ENCODE data around the gene DACH2.

The DACH2 gene

DNA sequence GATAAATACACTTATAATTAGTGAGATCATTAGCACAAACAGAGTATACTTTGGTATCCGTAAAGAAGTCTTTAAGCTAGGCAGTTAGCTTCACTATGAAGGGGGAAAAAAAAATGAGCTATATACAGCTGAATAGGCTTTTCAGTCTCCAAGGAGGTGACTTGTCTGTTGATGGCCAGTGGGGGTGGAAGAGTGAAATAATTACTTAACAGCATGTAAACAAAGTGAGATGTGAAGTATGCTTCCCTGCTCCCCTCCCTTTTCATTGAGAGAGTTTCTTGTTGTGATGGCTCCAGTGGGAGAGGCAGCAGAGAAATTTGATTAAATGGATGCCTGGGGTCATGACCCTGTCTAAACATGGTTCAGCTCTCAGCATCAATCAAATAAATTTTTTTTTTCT is 180.9 kb downstream of the DACH2 start:
- no peak for DNase-seq

DNA sequence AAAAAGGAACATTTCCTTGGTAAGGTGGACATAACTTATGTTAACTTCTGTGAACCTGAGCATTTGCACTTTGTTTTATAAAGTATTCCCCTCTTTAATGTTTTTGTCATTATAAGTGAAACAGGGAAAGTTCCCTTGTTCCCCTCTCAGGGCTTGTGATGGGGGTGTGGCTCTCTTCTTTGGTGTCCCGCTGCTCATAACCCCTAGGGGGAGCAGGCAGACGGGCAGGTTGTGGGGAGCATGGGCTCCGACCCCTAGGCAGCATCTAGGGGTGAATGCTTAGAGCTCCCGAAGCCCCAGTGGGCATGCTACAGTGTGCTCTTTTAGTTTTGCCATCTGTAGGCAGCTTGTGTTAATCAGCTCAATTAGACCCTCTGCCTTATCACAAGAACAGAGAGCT is 200.4 kb downstream of the DACH2 start:
- no peak for DNase-seq

DNA sequence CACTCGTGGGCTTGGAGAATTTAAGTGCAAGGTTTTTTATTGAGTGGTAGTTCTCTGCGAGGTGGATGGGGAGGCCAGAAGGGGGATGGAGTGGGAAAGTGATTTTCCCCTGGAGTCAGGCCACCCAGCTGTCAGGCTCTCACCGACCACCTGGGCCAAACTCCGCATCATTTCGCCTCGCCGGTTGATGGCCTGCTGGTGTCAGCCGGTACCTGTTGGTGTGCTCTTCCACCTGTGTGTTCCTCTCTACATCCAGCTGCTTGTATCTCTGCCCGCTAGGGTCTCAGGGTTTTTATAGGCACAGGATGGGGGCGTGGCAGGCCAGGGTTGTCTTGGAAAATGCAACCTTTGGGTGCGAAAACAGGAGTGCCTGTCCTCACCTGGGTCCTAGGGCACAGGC is 200.9 kb downstream of the DACH2 start:
- no peak for DNase-seq

DNA sequence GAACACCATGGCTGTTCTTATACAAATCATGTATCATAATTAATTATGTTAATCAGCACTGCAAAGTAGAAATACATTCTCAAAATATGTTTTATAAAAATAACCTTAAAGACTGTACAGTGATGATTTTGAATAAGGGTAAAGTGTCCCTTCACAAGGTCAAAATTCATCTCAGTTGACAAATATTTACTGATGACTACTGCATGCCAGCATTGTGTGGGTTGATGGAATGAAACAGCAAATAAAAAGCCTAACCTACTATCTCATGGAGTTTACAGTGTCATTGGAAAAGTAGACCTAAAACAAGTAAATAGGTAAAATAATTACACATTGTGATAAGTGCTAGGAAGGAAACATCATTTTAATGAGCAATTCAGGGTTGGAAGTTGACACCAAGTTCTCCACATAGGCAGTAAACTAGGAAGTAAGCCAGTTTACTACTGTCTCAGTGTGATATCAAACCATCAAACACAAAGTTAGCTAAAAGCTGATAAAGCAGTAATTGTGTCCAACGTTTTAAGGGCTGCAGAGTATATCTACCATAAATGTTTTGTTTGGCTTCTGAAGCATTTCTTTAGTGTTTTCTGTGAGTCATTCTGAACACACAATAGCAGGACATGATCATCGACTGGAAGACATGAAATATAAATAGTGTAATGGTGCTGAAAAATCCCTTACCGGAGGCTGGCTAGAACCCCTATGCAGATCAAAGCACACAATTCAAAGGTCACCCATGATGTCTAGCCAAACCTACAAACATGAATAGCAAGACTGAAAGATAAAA is 221.8 kb downstream of the DACH2 start:
- no peak for DNase-seq

DNA sequence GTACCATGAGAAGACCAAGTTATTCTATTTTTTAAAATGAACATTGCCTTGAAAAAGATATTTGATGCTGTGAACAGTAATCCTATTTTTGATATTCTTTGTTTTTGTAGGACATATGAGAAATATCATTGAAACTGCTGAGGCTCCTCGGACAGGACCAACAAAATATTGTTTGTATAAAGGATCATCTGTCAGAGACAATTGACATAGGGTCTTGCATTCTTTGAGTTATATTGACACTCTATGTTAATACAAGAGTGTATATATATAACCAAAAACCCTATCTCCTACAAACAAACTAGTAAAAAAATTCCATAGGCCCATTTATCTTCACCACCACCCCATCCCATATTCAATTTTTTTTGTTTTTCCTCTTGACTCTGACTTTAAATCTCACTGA is 222.7 kb downstream of the DACH2 start:
- no peak for DNase-seq

DNA sequence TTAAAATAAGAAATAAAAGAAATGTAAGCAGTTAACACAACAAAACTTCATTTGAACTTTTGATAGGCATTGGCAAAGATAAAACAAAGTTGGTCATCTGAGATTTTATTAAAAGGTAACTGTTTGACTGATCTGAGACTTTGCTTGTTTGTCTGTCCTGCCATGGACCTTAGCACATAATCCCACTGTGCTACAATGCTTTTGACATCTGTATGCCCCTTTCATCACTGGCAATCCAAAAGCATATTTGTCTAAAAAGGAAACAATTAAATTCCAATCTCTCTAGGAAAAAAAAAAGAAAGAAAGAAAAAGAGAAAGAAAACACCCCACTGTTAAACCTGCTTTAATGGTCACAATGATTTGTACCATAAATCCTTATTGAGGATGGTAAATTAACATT is 231.0 kb downstream of the DACH2 start:
- no peak for DNase-seq

DNA sequence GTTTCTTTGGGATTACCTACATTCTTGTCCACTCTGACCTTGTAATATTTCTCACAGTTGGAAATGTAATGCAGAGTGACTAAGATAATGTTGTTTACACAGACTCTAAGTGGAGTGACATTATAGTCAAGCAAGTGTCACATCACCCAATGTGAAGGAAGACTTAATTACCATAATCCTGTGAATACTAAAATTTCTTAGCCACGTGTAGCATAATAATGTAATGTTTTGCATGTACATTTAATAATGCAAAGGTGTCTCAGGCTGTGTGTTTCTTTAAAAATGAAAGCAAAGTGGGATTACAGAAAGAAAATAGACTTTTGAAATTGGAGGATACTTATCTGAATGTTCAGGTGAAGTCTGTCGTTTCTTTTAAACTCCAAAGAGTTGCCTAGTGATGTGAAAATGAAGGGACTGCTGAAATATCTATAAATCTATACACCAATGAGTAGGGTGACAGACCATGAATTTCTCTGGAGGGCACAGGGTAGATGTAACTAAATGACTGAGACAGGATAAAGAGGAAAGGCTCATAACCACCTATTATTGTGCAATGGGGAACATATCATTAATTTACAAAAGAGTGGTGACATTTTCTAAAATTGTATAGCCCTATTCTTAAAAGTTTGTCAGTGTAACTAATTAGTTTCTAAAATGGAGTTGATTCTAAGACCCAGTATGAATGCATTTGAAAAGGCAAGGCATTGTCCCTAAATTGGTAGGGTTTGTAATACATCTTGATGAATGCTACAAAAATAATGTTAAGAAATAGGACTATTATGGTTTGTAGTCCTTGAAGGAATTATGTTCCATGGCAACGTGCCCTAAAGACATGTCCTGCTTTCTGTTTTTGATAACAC is 235.7 kb downstream of the DACH2 start:
- DNase-seq = no peak

DNA sequence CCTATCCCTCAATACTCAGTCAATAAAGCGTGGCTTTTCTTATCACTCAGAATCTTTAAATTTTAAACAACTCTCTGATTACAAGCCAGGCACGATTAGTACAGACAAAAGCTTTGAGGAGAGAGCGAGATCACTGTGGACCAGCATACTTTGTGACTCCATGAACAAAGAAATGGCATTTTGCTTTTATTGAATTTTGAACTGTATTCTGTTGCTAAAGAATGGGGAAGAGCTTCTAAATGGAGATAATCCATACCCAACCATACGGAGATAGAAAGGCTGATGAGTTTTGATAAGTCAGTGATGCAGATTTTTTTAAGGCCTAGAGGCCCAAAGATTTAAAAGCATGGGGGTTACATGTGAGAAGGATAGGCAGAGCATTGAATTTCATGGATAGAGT is 259.1 kb downstream of the DACH2 start:
- DNase-seq = no peak

DNA sequence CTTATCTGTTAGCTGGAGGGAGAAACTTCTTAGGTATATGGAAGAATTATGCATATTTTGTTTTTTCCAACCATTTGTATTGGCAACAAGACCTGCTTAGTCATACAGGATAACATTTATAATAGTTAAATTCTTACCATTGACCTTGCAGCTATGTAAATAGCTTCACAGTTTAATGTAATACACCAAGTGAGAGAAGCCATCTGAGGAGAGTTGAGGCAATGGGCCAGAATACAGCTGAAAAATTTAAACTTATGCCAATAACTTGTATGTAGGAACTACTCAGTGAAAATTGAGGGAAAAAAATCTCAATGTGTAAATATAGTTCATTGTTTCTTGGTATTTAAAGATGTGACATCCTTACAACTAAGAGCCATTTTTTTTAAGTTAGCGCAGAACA is 273.5 kb downstream of the DACH2 start:
- DNase-seq = no peak

DNA sequence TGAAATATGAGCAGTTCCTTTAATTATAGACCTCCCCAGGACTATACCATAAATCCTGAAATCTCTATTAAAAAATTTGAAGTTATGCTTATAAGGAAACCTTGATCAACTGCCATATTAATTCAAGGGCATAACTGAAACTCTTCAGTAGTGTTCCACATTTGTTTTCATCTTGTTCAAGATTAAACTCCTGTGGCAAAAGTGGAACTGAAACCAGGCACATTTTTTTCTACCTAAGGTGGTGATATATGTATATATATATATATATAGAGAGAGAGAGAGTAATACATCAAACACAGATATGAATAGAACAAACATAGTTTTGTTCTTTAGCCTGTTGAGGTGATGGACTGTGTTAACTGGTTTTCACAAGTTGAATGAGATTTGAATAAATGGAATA is 287.9 kb downstream of the DACH2 start:
- DNase-seq = no peak

DNA sequence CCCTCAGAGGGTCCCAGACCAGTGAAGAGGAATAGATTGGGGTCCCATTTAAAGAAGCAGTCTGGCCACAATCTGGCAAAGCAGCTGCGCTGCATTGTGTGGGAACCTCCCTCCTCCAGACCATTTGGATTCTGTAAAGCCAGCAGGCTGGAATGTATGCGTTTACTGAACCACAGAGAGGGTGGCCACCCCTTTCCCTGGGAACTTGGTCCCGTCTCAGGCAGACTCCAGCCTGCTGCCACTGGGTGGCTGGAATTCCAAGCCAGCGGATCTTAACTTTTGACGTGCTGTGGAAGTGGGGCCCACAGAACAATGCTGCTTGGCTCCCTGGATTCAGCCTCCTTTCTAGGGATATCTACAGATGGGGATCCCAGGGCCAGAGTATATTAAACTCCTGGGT is 307.2 kb downstream of the DACH2 start:
- DNase-seq = no peak

DNA sequence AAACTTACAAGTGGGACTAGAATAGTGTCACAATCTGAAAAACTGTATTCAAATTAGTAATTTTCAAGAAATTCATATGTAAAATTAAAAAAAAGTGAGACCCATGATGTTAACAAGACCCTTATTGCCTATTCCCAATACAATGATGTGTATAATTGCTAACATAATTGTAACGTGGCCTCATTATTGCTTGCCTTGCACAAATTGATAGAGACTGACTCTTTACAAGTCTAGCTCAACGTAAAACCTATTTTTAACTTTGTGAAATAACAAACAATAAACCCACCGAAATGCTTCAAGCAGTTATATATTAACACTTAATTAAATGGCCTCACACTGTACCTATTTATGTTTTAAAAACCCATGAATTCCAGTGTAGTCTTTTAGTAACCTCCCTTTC is 312.5 kb downstream of the DACH2 start:
- no peak for DNase-seq

DNA sequence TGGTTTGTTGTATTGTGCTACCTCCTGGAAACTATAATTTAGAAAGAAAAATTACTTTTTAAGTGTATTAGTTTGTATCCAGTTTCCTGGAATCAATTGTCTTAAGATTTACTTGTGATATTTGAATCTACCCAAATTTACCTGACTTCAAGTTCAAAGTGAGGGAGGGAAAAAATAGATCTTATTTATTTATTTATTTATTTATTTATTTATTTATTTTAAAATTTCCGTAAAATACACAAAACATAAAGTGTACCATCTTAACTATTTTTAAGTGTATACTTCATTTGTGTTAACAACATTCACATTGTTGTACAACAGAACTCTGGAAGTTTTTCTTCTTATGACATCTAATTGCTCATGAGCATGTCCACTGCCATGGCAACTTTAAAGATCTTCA is 356.0 kb downstream of the DACH2 start:
- DNase-seq = no peak

DNA sequence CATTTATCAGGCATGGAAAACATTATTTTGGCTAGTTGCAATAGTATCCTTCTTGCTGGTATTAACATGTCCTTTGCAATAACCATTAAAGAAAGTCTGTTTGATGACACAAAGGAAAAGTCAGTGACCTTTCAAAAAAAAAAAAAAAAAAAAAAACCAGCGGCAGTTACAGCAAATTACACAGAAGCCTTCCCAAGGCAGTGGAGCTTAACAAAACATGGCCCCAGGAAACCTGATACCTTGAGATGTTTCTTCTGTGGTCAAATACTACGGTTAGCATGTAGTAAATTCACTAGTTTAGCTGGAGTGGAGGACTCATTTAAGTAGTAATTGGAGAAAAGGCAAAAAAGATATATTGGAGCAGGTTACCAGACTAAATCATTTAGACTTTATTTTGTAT is 359.1 kb downstream of the DACH2 start:
- DNase-seq = no peak

DNA sequence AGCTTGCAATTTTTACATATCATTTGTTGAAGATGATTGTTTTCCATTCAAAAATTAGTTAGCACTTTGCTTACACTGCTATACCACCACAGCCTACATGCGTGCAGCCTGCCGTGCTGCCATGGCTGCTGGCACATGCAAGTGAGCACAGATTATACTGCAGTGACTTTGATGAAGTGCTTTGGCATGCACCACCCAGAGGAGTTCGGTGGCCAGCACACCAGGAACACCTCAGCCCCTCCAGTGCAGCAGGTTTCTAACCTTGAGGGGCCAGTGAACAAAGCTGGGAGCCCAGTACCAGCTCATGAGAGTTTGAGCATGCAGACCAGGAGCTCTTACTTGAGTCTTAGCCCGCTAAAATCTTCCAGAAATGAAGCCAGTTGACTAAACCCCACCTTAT is 431.5 kb downstream of the DACH2 start:
- DNase-seq = no peak

DNA sequence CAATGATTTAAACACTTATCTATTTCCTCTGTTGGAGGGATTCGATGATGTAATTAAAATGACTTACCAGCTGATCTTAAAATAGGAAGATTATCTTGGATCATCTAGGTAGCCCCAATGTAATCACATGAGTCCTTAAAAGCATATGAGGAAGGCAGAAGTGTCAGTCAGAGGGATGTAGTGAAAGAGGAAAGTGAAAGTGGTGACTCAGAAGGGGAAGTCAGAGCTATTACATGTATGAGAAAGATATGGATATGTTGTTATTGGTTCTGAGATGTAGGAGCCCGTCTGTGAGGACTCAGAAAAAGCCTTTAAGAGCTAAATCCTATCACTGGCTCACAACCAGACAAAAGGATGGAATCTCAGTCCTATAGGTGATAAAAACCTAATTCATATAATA is 456.4 kb downstream of the DACH2 start:
- DNase-seq = no peak

DNA sequence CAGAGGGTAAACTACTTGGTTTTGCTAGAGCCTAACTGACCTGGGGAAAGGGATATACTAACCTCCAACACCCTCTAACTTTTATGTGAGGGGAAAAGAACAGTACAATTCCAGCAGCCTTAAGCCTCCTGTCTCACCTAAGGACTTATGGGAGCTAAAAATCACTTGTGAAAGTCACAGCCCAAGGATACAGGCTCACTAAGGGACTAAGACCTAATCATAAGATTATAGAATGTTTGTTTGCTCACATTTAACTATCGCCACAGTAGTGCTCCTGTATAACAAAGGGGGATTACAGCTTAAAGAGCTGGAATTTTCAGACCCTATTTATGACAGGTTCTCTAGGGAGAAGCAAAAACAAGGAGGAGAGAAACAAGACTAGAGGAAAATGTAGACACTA is 548.7 kb downstream of the DACH2 start:
- DNase-seq = no peak

DNA sequence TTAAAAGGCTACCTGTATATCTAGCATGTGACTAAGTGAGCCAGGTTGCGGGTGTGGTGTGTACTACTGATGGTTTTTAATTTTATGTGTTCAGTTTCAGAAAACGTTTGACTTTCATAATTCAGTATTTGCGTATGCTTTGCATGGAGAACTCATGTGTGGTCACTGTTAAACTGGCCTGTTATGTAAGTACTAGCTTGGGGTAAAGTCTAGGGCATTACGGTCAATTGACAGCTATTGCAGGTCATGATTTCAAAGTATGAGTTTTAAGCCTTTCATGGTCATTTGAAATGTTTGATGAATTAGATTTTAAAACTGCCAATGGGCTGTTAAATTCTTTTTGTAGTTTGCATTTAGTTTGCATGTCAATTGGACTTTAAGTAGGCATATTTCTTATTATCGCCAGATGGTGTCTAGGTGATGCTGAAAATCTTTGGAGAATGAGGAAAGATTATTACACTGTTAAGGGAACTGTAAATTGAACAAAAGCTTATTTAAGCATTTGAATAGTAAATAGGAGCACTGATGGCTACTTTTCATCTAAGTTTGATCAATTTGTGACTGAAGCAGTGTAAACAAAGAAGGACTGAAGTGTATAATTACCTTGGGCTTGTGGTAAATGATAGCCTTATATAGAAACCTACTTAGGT is 563.4 kb downstream of the DACH2 start:
- peak; percentile 64 for DNase-seq

DNA sequence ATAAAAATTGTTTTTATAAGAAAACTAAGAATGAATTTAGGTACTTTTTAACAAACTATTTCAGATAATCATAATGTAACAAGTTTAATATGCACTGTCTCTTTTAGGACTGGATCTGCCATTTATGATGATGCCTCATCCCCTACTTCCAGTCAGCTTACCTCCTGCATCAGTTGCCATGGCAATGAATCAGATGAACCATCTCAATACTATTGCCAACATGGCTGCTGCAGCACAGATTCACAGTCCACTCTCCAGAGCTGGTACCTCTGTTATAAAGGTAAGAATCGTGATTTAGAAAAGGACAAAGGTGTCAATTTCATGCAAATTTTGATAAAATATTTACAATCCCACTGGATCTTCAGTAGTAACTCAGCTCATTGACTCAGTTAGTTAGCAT is 566.2 kb downstream of the DACH2 start:
- no peak for DNase-seq

DNA sequence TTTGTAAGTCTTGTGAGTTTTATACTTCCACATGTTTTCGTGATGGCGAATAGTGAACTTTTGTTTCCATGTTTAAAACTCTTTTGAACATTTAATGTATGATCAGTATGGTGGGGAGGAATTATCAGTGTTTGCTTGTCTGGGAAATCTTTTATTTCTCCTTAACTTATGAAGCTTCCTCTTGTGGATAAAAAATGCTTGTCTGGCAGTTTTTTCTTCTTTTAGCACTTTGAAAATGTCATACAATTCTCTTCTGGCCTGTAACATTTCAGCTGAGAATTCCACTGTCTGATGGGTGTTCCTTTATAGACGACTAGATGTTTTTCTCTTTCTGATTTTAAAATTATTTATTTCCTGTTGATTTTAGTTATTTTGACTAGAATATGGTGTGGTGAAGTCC is 576.0 kb downstream of the DACH2 start:
- DNase-seq = no peak

DNA sequence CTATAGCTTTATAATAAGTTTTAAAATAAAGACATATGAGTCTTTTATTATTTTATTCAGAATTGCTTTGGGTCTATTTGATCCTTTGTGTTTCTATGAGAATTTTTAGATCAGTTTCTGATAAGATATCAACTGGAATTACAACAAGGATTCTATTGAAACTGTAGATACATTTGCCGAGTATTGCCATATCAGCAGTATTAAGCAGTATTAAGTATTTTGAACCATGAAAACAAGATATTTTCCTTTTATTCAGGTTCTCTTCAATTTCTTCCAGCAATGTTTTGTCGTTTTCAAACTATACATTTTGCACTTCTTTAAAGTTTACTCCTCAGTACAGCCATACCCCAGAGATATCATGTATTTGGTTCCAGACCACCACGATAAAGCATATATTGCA is 598.8 kb downstream of the DACH2 start:
- no peak for DNase-seq

DNA sequence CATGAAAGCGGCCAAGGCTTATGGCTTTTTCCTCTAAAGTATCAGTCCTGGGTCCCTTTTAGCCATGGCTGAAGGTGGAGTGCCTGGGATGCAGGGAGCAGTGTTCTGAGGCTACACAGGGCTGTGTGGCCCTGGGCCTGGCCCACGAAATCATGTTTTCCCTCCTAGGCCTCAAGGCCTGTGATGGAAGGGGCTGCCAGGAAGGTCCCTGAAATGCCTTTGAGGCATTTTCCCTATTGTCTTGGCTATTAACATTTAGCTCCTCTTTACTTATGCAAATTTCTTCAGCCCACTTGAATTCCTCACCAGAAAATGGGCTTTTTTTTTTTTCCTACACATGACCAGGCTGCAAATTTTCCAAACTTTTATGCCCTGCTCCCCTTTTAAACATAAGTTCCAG is 657.0 kb downstream of the DACH2 start:
- no peak for DNase-seq

DNA sequence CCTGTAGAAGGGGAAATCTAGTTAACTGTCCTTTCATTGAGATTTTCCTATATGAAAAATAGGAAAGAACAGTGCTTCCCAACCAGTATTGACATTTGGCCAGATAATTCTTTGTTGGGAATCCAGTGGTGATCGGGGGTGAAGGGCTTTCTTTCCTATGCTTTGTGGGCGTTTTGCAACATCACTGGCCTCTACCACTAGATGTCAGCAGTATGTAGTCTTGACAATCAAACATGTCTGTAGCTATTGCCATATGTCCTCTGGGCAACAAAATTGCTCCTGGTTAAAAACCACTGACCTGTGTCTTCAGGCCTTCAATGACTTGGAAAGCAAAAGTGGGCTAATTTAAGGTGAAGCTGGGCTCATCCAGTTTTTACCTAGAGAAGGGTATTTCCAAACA is 658.5 kb downstream of the DACH2 start:
- DNase-seq = no peak

DNA sequence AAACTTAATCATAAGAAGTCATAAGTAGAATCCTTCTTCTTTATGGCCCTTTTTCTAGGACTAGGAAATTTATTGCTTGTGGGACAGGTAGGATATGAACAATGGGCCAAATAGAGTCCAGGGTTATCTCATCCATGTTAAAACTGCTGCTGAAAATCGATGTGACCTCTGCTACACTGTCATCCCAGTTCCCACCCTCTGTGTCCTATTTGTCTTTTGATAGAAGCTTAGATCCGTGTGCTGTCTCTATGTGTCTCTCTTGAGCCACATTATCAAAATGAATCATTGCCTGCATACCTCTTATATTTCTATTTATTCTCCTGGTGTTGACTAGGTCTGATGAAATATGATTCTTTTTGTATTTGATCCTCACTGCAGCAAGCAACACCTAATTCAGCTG is 661.4 kb downstream of the DACH2 start:
- no peak for DNase-seq

All from NCI-H526 treated with DMSO at 0.1 percent for 48 hours (cell line).